Stimulated activated CD4-positive, alpha-beta T cell treated with anti-CD3 and anti-CD28 coated beads, Interleukin-4, amount 100 ng/mL, for 48 hours (primary cell): ENCODE measurements around the gene CUBN.

Experiments used
- DNase-seq, 2 donors: peaks; one replicate each; pipeline ENCODE4 v3.0.0-alpha.2; 2020; ENCODE audit warnings: low read depth in 2 of 2

The CUBN gene

GRCh38 chr10:16919121-16919982, 210.3 kb downstream of the CUBN start:
- DNase-seq, result no peak

- DNase-seq, result no peak
These were observed 213.1 kb downstream of the CUBN start for GRCh38 chr10:16916496-16916895.

- no peak for DNase-seq
These were observed 214.3 kb downstream of the CUBN start for GRCh38 chr10:16915300-16915699.

GRCh38 chr10:16913266-16913665, 216.3 kb downstream of the CUBN start:
- DNase-seq, result no peak

- no peak for DNase-seq
These were observed 218.8 kb downstream of the CUBN start for GRCh38 chr10:16910793-16911164.

- DNase-seq, result no peak
These were observed 219.4 kb downstream of the CUBN start for GRCh38 chr10:16909961-16910792.

GRCh38 chr10:16909271-16909767, 220.3 kb downstream of the CUBN start:
- DNase-seq, result no peak

- DNase-seq, result no peak
These were observed 221.9 kb downstream of the CUBN start for GRCh38 chr10:16907687-16908086.

GRCh38 chr10:16905320-16905719, 224.3 kb downstream of the CUBN start:
- DNase-seq, result no peak

GRCh38 chr10:16904639-16905061, 225.0 kb downstream of the CUBN start:
- DNase-seq, result no peak

GRCh38 chr10:16904049-16904448, 225.6 kb downstream of the CUBN start:
- DNase-seq, result no peak

GRCh38 chr10:16902606-16903005, 227.0 kb downstream of the CUBN start:
- peak in 1 of 2 donors; percentile 15 for DNase-seq

- no peak for DNase-seq
These were observed 228.5 kb downstream of the CUBN start for GRCh38 chr10:16901106-16901505.

- no peak for DNase-seq
These were observed 232.6 kb downstream of the CUBN start for GRCh38 chr10:16896993-16897392.

GRCh38 chr10:16894821-16895220, 234.8 kb downstream of the CUBN start:
- no peak for DNase-seq

- no peak for DNase-seq
These were observed 235.9 kb downstream of the CUBN start for GRCh38 chr10:16893664-16894063.

- DNase-seq, result peak; percentile 24 to 30
These were observed 238.0 kb downstream of the CUBN start for GRCh38 chr10:16891375-16892313.

GRCh38 chr10:16890691-16891090, 238.9 kb downstream of the CUBN start:
- no peak for DNase-seq

- no peak for DNase-seq
These were observed 242.0 kb downstream of the CUBN start for GRCh38 chr10:16887565-16887964.

- no peak for DNase-seq
These were observed 243.6 kb downstream of the CUBN start for GRCh38 chr10:16886031-16886430.

- DNase-seq, result no peak
These were observed 245.1 kb downstream of the CUBN start for GRCh38 chr10:16884497-16884896.

GRCh38 chr10:16883084-16883483, 246.5 kb downstream of the CUBN start:
- DNase-seq, result no peak
